Right lobe of liver (tissue), 4 donors: Measurements from ENCODE around the gene COL5A1.

Experiments used
- CTCF ChIP-seq, 4 donors: fragments of 200-600 bp in 3 of 4; fragments of 450-650 bp in 1 of 4; IDR thresholded peaks; one replicate each; pipeline versions ENCODE4 v1.5.1 to v1.8.0; 2016 to 2022; ENCODE audit warnings: antibody characterized with exemption in 4 of 4, mild to moderate bottlenecking in 2 of 4
- POLR2A ChIP-seq: fragments of 450-650 bp; IDR thresholded peaks from one replicate; pipeline ENCODE4 v1.6.1; 2017; ENCODE audit warnings: antibody characterized with exemption, mild to moderate bottlenecking
- donor health status: DM: no; HTN: no; CAD: no.
- donor health status: DM: no; HTN: no; CAD: no.
- donor health status: DM: no; HTN: yes; CAD: no.

DNA sequence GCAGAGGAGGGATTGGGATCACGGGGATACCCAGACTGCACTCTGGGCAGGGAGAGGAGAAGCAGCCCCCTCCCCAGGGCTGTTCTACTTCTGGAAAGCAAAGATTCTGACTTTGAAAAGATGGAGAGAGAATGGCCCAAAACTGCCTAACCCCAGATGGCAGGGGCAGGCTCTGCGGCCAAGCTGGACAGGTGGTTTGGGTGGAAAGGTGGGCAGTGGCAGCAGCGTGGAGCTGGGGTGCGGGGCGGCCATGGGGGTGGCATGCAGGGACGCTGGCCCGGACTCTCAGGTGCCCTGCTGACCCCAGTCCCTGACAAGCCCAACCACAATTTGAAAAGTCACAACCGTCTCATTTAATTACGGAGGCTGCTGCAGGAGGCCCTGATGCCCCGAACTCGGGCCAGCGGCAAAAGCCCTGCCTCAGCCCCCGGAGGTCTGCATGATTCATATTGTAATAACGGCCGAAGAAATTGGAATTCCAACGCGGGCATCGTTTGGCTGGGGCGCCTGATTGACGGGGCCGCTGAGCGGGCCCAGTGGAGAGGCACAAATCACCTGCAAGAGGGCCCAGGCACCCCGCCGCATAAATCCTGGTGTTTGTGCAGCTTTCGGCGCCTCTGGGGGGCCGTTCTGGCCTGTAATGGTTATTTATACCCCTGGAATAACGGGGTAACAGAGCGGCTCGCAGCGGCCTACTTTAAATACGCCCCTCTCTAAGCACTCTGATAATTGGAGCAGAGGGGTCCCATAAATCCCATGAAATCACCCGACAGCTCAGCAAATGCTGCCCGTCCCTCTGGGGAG, 197.2 kb downstream of the COL5A1 start:
- TF ChIP-seq CTCF (IDR thresholded peaks at IDR 0.05): no peak
- no peak for TF ChIP-seq POLR2A
